Calu3 (cell line): ENCODE results near the gene CILP2. TPM values are rescaled to one million over a fixed set of nuclear protein-coding genes. Genes with fewer than 3 reads are reported as not detected.

ENCODE experiments used
- Bru-seq: library from RNA; stranded (reverse); fragments of 400-500 nt; gene quantifications from one replicate; lab custom pipeline; 2021; lab: Mats Ljungman, UMichigan
- BruChase-seq, 2 experiments: library from RNA; stranded (reverse); fragments of 400-500 nt; gene quantifications; one replicate each; lab custom pipeline; 2021; lab: Mats Ljungman, UMichigan
- BruUV-seq: library from RNA; stranded (reverse); fragments of 400-500 nt; replicated peaks from 2 replicates; lab custom pipeline; 2021; lab: Mats Ljungman, UMichigan
- CTCF ChIA-PET: fragments of 300-600 bp; sonication (Branson Sonifier 250); formaldehyde crosslinking; loops from one replicate; lab custom pipeline; 2022; ENCODE audit warnings: antibody characterized with exemption; lab: Charles Lee
- DNase-seq: peaks from one replicate; pipeline ENCODE4 v3.0.0; 2022
- H3K27ac Mint-ChIP-seq: one replicate; pipeline ENCODE4 v1.8.0; 2022; ENCODE audit warnings: mixed read lengths; ENCODE audit not compliant: unreplicated experiment
- H3K27me3 Mint-ChIP-seq: one replicate; pipeline ENCODE4 v1.8.0; 2022; ENCODE audit warnings: mixed read lengths; ENCODE audit not compliant: unreplicated experiment
- H3K36me3 Mint-ChIP-seq: one replicate; pipeline ENCODE4 v1.8.0; 2022; ENCODE audit warnings: mild to moderate bottlenecking, moderate library complexity, mixed read lengths; ENCODE audit not compliant: insufficient read depth, unreplicated experiment
- H3K4me1 Mint-ChIP-seq: one replicate; pipeline ENCODE4 v1.8.0; 2022; ENCODE audit warnings: mild to moderate bottlenecking, low read depth, mixed read lengths; ENCODE audit not compliant: unreplicated experiment
- H3K4me3 Mint-ChIP-seq: one replicate; pipeline ENCODE4 v1.8.0; 2022; ENCODE audit warnings: mild to moderate bottlenecking, low read depth, moderate library complexity, mixed read lengths; ENCODE audit not compliant: unreplicated experiment
- H3K9me3 Mint-ChIP-seq: one replicate; pipeline ENCODE4 v1.8.0; 2022; ENCODE audit warnings: low read depth, mixed read lengths; ENCODE audit not compliant: unreplicated experiment
- intact Hi-C: fragments of 100-400 bp; cut with micrococcal nuclease; formaldehyde crosslinking; loops from one replicate; pipeline ENCODE4 v1.10.0; 2022; ENCODE audit not compliant: unreplicated experiment
- long read RNA-seq: library from polyadenylated mRNA; stranded (forward); transcript quantifications from one replicate; pipeline ENCODE4 v2.0.0, GENCODE V29; 2022
- total RNA-seq: library from RNA; stranded (reverse); gene quantifications from 2 replicates; pipeline ENCODE4 v1.2.3, GENCODE V29; 2022
- TF ChIP-seq, protein P1 (sequence below): fragments of 200-600 bp; IDR thresholded peaks from one replicate; pipeline ENCODE4 v1.8.0; 2022; ENCODE audit warnings: antibody characterized with exemption; ENCODE audit not compliant: unreplicated experiment

Gene CILP2
- total RNA-seq = 1.3 and 1.7 TPM in 2 replicates
- Bru-seq, nascent RNA = percentile 24 among the genes with signal in this experiment
- percentile 32 among the genes with signal in this experiment for BruChase-seq, experiment 1, labeled RNA remaining after a 6-hour chase
- percentile 26 among the genes with signal in this experiment for BruChase-seq, experiment 2, labeled RNA remaining after a 2-hour chase
- long read RNA-seq, full-length matches to known transcripts = 3 of 4 reads
- long read RNA-seq, partial matches to known transcripts = 0 of 4 reads
- long read RNA-seq, other reads (novel, unspliced or antisense) = 1 of 4 reads

DNA sequence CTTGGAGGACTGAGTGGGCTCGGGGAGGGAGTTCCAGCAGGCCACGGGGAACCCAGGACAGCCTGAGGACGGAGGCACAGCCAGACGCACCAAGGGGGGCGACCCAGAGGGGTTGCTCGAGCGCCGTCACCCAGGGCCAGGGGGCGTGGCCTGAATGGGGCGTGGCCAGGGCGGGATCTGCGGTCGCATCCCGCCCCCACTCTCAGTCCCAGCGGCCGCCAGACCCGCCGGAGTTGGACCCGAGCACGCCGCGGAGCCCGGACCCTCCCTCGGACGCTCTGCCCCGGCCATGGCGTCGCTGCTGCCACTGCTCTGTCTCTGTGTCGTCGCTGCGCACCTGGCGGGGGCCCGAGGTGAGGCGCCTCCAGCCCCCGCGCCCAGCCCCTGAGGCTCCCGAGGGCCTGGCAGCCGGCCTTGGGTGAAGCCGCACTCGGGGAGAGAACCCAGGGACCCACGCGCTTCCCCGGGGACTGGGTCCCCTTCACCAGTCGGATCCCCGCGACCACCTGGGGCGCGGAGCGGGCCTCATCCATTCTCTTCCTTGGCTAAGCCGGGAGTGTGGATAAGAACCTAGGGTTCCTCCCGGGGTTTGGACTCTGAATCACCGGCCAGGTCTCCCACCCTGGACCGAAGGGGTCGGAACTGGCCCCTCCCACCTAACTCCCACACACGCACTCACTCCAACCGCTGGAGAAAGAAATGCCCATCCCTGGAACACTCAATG lies at the start of gene CILP2:
TSS of gene CILP2 (plus strand) at position 205 of the 724 bp plus-strand sequence. CDS start at position 290, 85 bp downstream.
- no TSS peak for BruUV-seq

DNA sequence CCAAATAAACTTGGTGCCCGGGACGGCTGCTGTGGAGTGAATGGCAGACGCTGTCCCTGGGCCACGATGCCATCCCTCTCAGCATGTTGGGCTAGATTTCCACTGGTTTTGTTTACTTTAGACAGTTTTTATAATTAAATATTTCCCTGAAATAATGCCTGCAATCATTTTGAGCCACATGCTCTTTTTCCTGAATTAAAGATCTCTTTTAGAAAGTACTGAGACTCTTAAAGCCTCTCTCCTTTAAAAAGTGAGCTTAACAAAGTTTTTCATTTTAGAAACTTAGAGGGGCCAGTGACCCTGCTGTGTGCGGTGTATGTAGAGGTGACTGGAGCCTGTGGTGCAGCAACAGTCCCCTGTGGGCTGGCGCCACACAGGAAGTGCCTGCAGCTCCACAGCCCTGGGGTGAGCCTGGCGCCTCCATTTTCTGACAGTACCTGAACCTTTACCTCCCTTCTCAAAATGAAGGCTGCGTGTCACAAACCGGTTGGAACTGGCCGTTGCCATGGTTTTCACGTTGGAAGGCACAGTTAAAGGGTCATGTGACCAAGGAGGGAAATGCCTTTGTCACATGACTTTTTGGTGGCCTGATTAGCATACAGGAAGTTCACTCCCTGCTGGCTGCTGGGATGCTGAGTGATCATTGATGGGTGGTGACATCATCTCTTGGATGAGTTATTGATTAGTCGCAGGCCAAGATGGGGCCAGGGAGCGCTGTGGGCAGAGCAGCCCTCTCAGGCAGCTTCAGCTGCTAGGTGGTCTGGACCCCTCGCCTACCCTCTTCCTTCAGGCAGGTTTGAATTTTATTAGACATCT lies 49.0 kb upstream of the CILP2 start:
- H3K9me3 Mint-ChIP-seq = no peaks in the 10 kb centered on the region
- CTCF ChIA-PET = interaction anchor here (0.5 to 2.6 kb wide), 5 partner anchors 45 to 124 kb away, joined by 3 to 20 read pairs (median 5); no protein-coding TSS in a partner anchor
- intact Hi-C loops = loop anchor here (5.0 kb wide), 1 partner anchor 82 kb away; the partner anchor contains the start of gene GATAD2A
- DNase-seq = peak; percentile 76
- peaks cover 27% of the 10 kb centered on the region for H3K36me3 Mint-ChIP-seq
- H3K4me1 Mint-ChIP-seq = peaks cover 34% of the 10 kb centered on the region
- TF ChIP-seq, protein P1, sequence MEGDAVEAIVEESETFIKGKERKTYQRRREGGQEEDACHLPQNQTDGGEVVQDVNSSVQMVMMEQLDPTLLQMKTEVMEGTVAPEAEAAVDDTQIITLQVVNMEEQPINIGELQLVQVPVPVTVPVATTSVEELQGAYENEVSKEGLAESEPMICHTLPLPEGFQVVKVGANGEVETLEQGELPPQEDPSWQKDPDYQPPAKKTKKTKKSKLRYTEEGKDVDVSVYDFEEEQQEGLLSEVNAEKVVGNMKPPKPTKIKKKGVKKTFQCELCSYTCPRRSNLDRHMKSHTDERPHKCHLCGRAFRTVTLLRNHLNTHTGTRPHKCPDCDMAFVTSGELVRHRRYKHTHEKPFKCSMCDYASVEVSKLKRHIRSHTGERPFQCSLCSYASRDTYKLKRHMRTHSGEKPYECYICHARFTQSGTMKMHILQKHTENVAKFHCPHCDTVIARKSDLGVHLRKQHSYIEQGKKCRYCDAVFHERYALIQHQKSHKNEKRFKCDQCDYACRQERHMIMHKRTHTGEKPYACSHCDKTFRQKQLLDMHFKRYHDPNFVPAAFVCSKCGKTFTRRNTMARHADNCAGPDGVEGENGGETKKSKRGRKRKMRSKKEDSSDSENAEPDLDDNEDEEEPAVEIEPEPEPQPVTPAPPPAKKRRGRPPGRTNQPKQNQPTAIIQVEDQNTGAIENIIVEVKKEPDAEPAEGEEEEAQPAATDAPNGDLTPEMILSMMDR = no peak
- no peaks in the 10 kb centered on the region for H3K27me3 Mint-ChIP-seq
- peak overlapping the region; percentile 30 for H3K4me3 Mint-ChIP-seq
- no TSS peak for BruUV-seq
- peak overlapping the region; percentile 88 for H3K27ac Mint-ChIP-seq

More for the DNA sequence above, at the start of gene CILP2:
- Mint-ChIP-seq H3K27ac (no peak within 1 kb of the TSS), H3K4me3 (peak within 1 kb of the TSS; percentile 56), H3K36me3 (peaks cover 10% of the 10 kb centered on the region), H3K9me3 (peaks cover 5% of the 10 kb centered on the region), H3K4me1 (peaks cover 10% of the 10 kb centered on the region), H3K27me3 (peaks cover 12% of the 10 kb centered on the region)
- intact Hi-C loops = loop anchor here (10.0 kb wide), 1 partner anchor 417 kb away; no protein-coding TSS in a partner anchor
- TF ChIP-seq, protein P1 = no peak
- peak; percentile 67 for DNase-seq
- CTCF ChIA-PET = no interaction called here

DNA sequence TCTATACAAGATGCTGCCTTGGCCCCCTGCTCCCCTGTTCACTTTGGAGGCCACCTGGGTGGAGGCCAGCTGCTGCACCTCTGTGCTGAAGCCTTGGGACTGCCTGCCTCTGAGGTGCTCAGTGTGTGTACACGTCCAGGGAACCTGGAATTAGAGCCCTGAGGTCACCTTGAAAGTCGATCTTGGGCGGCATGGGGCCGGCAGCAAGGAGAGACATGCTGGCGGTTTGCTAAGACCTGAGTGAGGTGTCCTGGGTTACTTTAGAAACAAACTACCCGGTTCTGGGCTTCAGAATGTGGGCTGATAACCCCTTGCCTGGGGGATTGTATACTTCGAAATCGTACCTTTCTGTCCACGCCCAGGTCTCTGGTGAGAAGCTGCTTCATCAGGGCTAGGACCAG lies 48.3 kb upstream of the CILP2 start:
- H3K4me3 Mint-ChIP-seq = peak overlapping the region; percentile 30
- no TSS peak for BruUV-seq
- H3K27me3 Mint-ChIP-seq = no peaks in the 10 kb centered on the region

More for the DNA sequence above, 48.3 kb upstream of the CILP2 start:
- TF ChIP-seq, protein P1 = no peak
- DNase-seq = no peak
- Mint-ChIP-seq H3K36me3 (peaks cover 31% of the 10 kb centered on the region), H3K4me1 (peaks cover 34% of the 10 kb centered on the region), H3K27ac (peak overlapping the region; percentile 88), H3K9me3 (no peaks in the 10 kb centered on the region)
- intact Hi-C loops = loop anchor here (1.0 to 5.0 kb wide), 2 partner anchors 83 to 123 kb away; partner anchors contain the start of gene GATAD2A
- CTCF ChIA-PET = interaction anchor here (0.5 to 2.6 kb wide), 7 partner anchors 45 to 344 kb away, joined by 3 to 20 read pairs (median 3); no protein-coding TSS in a partner anchor
